Tibial artery (tissue), 4 donors: ENCODE results near the gene ELF1.

Source experiments
- DNase-seq, 2 donors: peaks; one replicate each; pipeline ENCODE4 v3.0.0-alpha.2; 2019
- H3K27ac ChIP-seq, 2 donors: fragments of 200-600 bp; sonication (generic) in 1 of 2; 1 replicate in 1 of 2; 2 replicates in 1 of 2; pipeline ENCODE4 v1.5.1; 2018 to 2019; ENCODE audit warnings: mild to moderate bottlenecking in 1 of 2
- H3K27me3 ChIP-seq, 2 donors: fragments of 200-600 bp; sonication (generic) in 1 of 2; one replicate each; pipeline versions ENCODE4 v1.5.1 to v1.6.0; 2016 to 2019
- H3K36me3 ChIP-seq, 3 donors: fragments of 200-600 bp; sonication (generic) in 2 of 3; one replicate each; pipeline ENCODE4 v1.5.1; 2016 to 2019; ENCODE audit warnings: mild to moderate bottlenecking in 2 of 3
- H3K4me1 ChIP-seq, 4 donors: fragments of 200-600 bp; sonication (generic) in 2 of 4; 1 replicate in 3 of 4; 2 replicates in 1 of 4; pipeline ENCODE4 v1.5.1; 2016 to 2019
- H3K4me3 ChIP-seq, 2 donors: fragments of 200-600 bp; sonication (generic) in 1 of 2; 1 replicate in 1 of 2; 2 replicates in 1 of 2; pipeline ENCODE4 v1.5.1; 2018 to 2019; ENCODE audit warnings: mild to moderate bottlenecking in 2 of 2
- H3K9me3 ChIP-seq, 3 donors: fragments of 200-600 bp; sonication (generic) in 1 of 3; one replicate each; pipeline ENCODE4 v1.5.1; 2016 to 2019
- intact Hi-C: fragments of 100-400 bp; cut with DNase I; formaldehyde crosslinking; loops from one replicate; pipeline ENCODE4 v1.15.0; 2023; ENCODE audit warnings: low total_unique reads
- TF ChIP-seq, protein P1 (sequence below), 2 experiments: fragments of 200-600 bp in 1 of 2; fragments of 450-650 bp in 1 of 2; IDR thresholded peaks; one replicate each; pipeline ENCODE4 v1.5.1; 2017 to 2019; ENCODE audit warnings: antibody characterized with exemption in 2 of 2, mild to moderate bottlenecking in 1 of 2, moderate library complexity in 1 of 2

The ELF1 gene

DNA sequence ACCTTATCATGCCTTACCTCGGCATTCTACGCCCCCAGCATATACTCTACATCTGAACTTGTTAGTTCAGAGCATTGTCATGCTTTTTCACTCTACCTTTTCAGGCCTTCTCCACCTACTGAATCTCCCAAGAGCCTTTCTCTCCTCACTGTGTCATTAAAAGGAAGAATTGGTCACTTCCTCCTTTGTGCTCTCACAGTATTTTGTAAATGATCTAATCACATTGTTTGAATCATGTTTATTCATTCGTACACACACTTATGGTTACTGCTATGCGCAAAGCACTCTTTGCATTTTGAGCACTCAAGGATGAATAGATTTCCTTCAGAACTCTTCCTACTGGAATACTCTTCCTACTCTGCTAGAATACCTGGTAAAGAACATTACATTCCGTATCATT is 15.8 kb upstream of the ELF1 start:
- TF ChIP-seq, protein P1, sequence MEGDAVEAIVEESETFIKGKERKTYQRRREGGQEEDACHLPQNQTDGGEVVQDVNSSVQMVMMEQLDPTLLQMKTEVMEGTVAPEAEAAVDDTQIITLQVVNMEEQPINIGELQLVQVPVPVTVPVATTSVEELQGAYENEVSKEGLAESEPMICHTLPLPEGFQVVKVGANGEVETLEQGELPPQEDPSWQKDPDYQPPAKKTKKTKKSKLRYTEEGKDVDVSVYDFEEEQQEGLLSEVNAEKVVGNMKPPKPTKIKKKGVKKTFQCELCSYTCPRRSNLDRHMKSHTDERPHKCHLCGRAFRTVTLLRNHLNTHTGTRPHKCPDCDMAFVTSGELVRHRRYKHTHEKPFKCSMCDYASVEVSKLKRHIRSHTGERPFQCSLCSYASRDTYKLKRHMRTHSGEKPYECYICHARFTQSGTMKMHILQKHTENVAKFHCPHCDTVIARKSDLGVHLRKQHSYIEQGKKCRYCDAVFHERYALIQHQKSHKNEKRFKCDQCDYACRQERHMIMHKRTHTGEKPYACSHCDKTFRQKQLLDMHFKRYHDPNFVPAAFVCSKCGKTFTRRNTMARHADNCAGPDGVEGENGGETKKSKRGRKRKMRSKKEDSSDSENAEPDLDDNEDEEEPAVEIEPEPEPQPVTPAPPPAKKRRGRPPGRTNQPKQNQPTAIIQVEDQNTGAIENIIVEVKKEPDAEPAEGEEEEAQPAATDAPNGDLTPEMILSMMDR (IDR thresholded peaks at IDR 0.05), result no peak
- Histone ChIP-seq H3K27me3 (no peaks in the 10 kb centered on the region), H3K27ac (no peak overlapping the region), H3K36me3 (no peaks in the 10 kb centered on the region), H3K4me1 (peaks cover 0 to 37% (median 1%) of the 10 kb centered on the region in 4 donors), H3K4me3 (no peak overlapping the region), H3K9me3 (no peaks in the 10 kb centered on the region)
- no peak for DNase-seq
- intact Hi-C loops, result loop anchor here (10.0 kb wide), 1 partner anchor 960 kb away; no protein-coding TSS in a partner anchor

DNA sequence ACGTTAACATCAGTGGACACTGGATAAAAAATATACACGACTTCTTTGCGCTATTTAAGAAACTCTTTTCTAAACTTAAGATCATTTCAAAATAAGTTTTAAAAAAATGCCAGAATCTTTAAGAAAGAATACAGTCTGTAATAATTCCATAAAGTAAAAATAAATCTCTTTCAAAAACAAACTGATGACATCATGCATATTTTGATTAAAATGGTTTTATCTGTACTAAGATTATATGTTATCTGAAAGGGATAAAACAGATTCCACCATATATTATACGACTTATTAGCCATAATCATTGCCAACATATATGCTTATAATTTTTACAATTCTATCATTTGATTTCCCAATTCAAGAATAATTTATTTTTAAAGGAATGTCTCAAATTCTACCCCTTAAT is 15.3 kb upstream of the ELF1 start:
- Histone ChIP-seq H3K9me3 (no peaks in the 10 kb centered on the region), H3K27me3 (no peaks in the 10 kb centered on the region), H3K36me3 (no peaks in the 10 kb centered on the region), H3K4me3 (no peak overlapping the region), H3K4me1 (peaks cover 0 to 32% (median 1%) of the 10 kb centered on the region in 4 donors), H3K27ac (no peak overlapping the region)
- TF ChIP-seq, protein P1 (IDR thresholded peaks at IDR 0.05), result no peak
- no peak for DNase-seq
- intact Hi-C loops, result loop anchor here (10.0 kb wide), 1 partner anchor 960 kb away; no protein-coding TSS in a partner anchor

DNA sequence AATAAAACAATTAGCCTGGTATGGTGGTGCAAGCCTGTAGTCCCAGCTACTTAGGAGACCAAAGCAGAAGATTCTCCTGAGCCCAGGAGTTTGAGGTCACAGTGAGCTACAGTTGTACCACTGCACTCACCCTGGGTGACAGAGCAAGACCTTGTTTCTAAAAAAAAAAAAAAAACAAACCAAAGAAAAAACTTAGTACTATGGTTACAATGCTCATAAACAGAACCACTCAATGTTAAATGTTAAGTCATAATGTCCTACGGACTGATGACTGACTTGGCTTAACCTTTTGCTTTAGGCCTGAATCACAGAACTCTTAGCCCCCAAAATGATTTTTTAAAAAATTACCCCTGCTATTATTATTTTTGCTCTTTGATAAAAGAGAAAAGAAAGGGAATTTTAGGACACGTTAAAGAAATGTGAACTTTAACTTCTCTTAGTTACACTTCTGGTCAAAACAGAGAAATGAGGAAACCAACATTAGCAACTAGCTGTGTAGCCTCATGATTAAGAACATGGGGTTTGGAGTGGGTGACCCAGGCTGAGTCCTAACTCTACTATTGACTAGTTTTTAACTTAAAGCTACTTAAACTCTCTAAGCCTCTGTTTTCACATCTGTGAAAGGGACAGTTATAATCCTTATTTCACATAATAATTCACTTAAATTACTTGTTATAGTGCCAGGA is 13.7 kb upstream of the ELF1 start:
- peaks cover 0 to 30% (median 4%) of the 10 kb centered on the region in 4 donors for H3K4me1 ChIP-seq
- intact Hi-C loops, result loop anchor here (10.0 kb wide), 1 partner anchor 958 kb away; no protein-coding TSS in a partner anchor
- no peaks in the 10 kb centered on the region for H3K27me3 ChIP-seq
- H3K27ac ChIP-seq, result no peak overlapping the region
- no peak overlapping the region for H3K4me3 ChIP-seq
- no peak for DNase-seq
- no peaks in the 10 kb centered on the region for H3K9me3 ChIP-seq
- TF ChIP-seq, protein P1 (IDR thresholded peaks at IDR 0.05), result no peak
- no peaks in the 10 kb centered on the region for H3K36me3 ChIP-seq

DNA sequence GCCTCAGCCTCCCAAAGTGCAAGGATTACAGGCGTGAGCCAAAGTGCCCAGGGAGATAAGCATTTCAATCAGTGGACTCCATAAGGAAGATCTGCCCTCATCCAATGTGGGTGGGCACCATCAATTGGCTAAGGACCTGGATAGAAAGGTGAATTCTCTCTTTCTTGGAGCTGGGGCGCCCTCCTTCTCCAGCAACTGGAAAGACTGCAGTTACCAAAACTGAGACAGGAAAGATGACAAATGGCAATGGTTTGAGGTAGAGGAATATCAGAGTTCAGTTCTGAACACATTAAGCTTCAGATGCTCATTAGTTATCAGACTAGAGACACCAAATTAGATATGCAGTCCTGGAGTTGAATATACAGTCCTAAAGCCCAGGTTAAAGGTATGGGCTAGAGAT is 10.5 kb upstream of the ELF1 start:
- Histone ChIP-seq H3K9me3 (no peaks in the 10 kb centered on the region), H3K4me1 (peaks cover 0 to 22% (median 10%) of the 10 kb centered on the region in 4 donors), H3K4me3 (no peak overlapping the region), H3K27ac (no peak overlapping the region), H3K36me3 (peaks cover 0 to 5% (median 0%) of the 10 kb centered on the region in 3 donors), H3K27me3 (no peaks in the 10 kb centered on the region)
- TF ChIP-seq, protein P1 (IDR thresholded peaks at IDR 0.05), result no peak
- no peak for DNase-seq
- intact Hi-C loops, result loop anchor here (10.0 kb wide), 1 partner anchor 955 kb away; no protein-coding TSS in a partner anchor

DNA sequence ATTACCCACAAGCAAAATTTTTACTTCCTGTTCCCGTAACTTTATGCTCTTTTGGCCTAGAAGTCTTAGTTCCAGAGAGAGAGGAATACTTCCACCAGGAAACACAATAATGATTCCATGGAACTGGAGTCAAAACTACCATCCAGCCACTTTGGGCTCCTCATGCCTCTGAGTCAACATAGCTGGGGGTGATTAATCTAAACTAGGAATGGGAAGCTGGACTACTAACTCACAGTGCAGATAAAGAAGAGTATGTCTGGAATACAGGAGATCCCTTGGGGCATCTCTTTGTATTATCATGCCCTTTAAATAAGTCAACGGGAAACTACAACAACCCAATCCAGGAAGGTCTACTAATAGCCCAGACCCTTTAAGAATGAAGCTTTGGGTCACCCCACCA is 8.9 kb upstream of the ELF1 start:
- peaks cover 0 to 5% (median 0%) of the 10 kb centered on the region in 3 donors for H3K36me3 ChIP-seq
- no peak for DNase-seq
- H3K4me1 ChIP-seq, result peaks cover 0 to 21% (median 9%) of the 10 kb centered on the region in 4 donors
- TF ChIP-seq, protein P1 (IDR thresholded peaks at IDR 0.05), result no peak
- H3K9me3 ChIP-seq, result no peaks in the 10 kb centered on the region
- no peak overlapping the region for H3K4me3 ChIP-seq
- intact Hi-C loops, result no loop called here
- H3K27ac ChIP-seq, result no peak overlapping the region
- H3K27me3 ChIP-seq, result no peaks in the 10 kb centered on the region
